ENCODE results near the gene PLD4.

The PLD4 gene

GRCh38 chr14:104894331-104895206 is 30.1 kb upstream of the PLD4 start:
- H3K4me2 ChIP-seq (ENCODE audit: insufficient read depth, low read length) = no peak overlapping the region
- no peak overlapping the region for H3K27ac ChIP-seq (ENCODE audit: low read length)
- H2AFZ ChIP-seq (ENCODE audit: low read depth, low read length) = no peak overlapping the region
- H3K27me3 ChIP-seq (ENCODE audit: insufficient read depth, low read length, poor library complexity) = no peaks in the 10 kb centered on the region
- no peaks in the 10 kb centered on the region for H3K4me1 ChIP-seq (ENCODE audit: insufficient read depth, low read length)
- H3K9ac ChIP-seq (ENCODE audit: low read depth, low read length) = no peak overlapping the region
- ATAC-seq (ENCODE audit: insufficient read depth, low read depth) (no peak), DNase-seq (no peak)
- no peak for TF ChIP-seq EZH2 (IDR thresholded peaks at IDR 0.05; ENCODE audit: borderline replicate concordance, low read depth, low read length, severe bottlenecking)
- no peaks in the 10 kb centered on the region for H3K79me2 ChIP-seq (ENCODE audit: insufficient read depth, low read length)
- no peak overlapping the region for H3K4me3 ChIP-seq (ENCODE audit: low read depth in 1 of 2, low read length in 2 of 2)
- no peaks in the 10 kb centered on the region for H3K9me3 ChIP-seq (ENCODE audit: insufficient read depth, low read length, severe bottlenecking)
- no peaks in the 10 kb centered on the region; the same call in 1 of the 2 replicates for H4K20me1 ChIP-seq (ENCODE audit: insufficient read depth, low read length)
- no peaks in the 10 kb centered on the region for H3K36me3 ChIP-seq (ENCODE audit: insufficient read depth, low read length)

- DNase-seq = no peak
- no peaks in the 10 kb centered on the region for H3K27me3 ChIP-seq (ENCODE audit: insufficient read depth, low read length, poor library complexity)
- H2AFZ ChIP-seq (ENCODE audit: low read depth, low read length) = no peak overlapping the region
- TF ChIP-seq CTCF (IDR thresholded peaks at IDR 0.05; ENCODE audit: borderline replicate concordance, extremely low read depth, low read length, poor library complexity, severe bottlenecking) (no peak), EZH2 (IDR thresholded peaks at IDR 0.05; ENCODE audit: borderline replicate concordance, low read depth, low read length, severe bottlenecking) (no peak)
- H3K36me3 ChIP-seq (ENCODE audit: insufficient read depth, low read length) = no peaks in the 10 kb centered on the region
- H3K4me2 ChIP-seq (ENCODE audit: insufficient read depth, low read length) = no peak overlapping the region
- no peak overlapping the region for H3K9ac ChIP-seq (ENCODE audit: low read depth, low read length)
- no peak for ATAC-seq (ENCODE audit: insufficient read depth, low read depth)
- no peaks in the 10 kb centered on the region for H3K4me1 ChIP-seq (ENCODE audit: insufficient read depth, low read length)
- no peak overlapping the region for H3K4me3 ChIP-seq (ENCODE audit: low read depth in 1 of 2, low read length in 2 of 2)
- no peak overlapping the region for H3K27ac ChIP-seq (ENCODE audit: low read length)
- H3K9me3 ChIP-seq (ENCODE audit: insufficient read depth, low read length, severe bottlenecking) = no peaks in the 10 kb centered on the region
- H3K79me2 ChIP-seq (ENCODE audit: insufficient read depth, low read length) = no peaks in the 10 kb centered on the region
- H4K20me1 ChIP-seq (ENCODE audit: insufficient read depth, low read length) = no peaks in the 10 kb centered on the region; the same call in 1 of the 2 replicates
Observed at GRCh38 chr14:104895207-104895785, 29.4 kb upstream of the PLD4 start.

GRCh38 chr14:104895786-104896661 is 28.7 kb upstream of the PLD4 start:
- no peaks in the 10 kb centered on the region for H3K36me3 ChIP-seq (ENCODE audit: insufficient read depth, low read length)
- no peaks in the 10 kb centered on the region for H3K4me1 ChIP-seq (ENCODE audit: insufficient read depth, low read length)
- no peak overlapping the region for H2AFZ ChIP-seq (ENCODE audit: low read depth, low read length)
- no peak for TF ChIP-seq EZH2 (IDR thresholded peaks at IDR 0.05; ENCODE audit: borderline replicate concordance, low read depth, low read length, severe bottlenecking)
- no peak overlapping the region for H3K4me2 ChIP-seq (ENCODE audit: insufficient read depth, low read length)
- H3K27ac ChIP-seq (ENCODE audit: low read length) = no peak overlapping the region
- DNase-seq = no peak
- H3K9ac ChIP-seq (ENCODE audit: low read depth, low read length) = no peak overlapping the region
- no peaks in the 10 kb centered on the region; the same call in 1 of the 2 replicates for H4K20me1 ChIP-seq (ENCODE audit: insufficient read depth, low read length)
- H3K79me2 ChIP-seq (ENCODE audit: insufficient read depth, low read length) = no peaks in the 10 kb centered on the region
- H3K27me3 ChIP-seq (ENCODE audit: insufficient read depth, low read length, poor library complexity) = no peaks in the 10 kb centered on the region
- H3K9me3 ChIP-seq (ENCODE audit: insufficient read depth, low read length, severe bottlenecking) = no peaks in the 10 kb centered on the region
- no peak overlapping the region for H3K4me3 ChIP-seq (ENCODE audit: low read depth in 1 of 2, low read length in 2 of 2)
- no peak for ATAC-seq (ENCODE audit: insufficient read depth, low read depth)

- Histone ChIP-seq H3K4me2 (ENCODE audit: insufficient read depth, low read length) (no peak overlapping the region), H3K79me2 (ENCODE audit: insufficient read depth, low read length) (no peaks in the 10 kb centered on the region), H3K4me3 (ENCODE audit: low read depth in 1 of 2, low read length in 2 of 2) (no peak overlapping the region), H3K27ac (ENCODE audit: low read length) (no peak overlapping the region), H3K27me3 (ENCODE audit: insufficient read depth, low read length, poor library complexity) (no peaks in the 10 kb centered on the region), H4K20me1 (ENCODE audit: insufficient read depth, low read length) (no peaks in the 10 kb centered on the region; the same call in 1 of the 2 replicates), H3K9me3 (ENCODE audit: insufficient read depth, low read length, severe bottlenecking) (no peaks in the 10 kb centered on the region), H3K4me1 (ENCODE audit: insufficient read depth, low read length) (no peaks in the 10 kb centered on the region), H3K9ac (ENCODE audit: low read depth, low read length) (no peak overlapping the region), H3K36me3 (ENCODE audit: insufficient read depth, low read length) (no peaks in the 10 kb centered on the region), H2AFZ (ENCODE audit: low read depth, low read length) (no peak overlapping the region)
- TF ChIP-seq EZH2 (IDR thresholded peaks at IDR 0.05; ENCODE audit: borderline replicate concordance, low read depth, low read length, severe bottlenecking) (no peak), CTCF (IDR thresholded peaks at IDR 0.05; ENCODE audit: borderline replicate concordance, extremely low read depth, low read length, poor library complexity, severe bottlenecking) (no peak)
- ATAC-seq (ENCODE audit: insufficient read depth, low read depth) (no peak), DNase-seq (no peak)
Observed at GRCh38 chr14:104897330-104898194, 27.1 kb upstream of the PLD4 start.
